GM19324 (cell line): ENCODE measurements around the gene KDM2A.
"Not testable (repeated sequence)": the region's sequence is repeated elsewhere in the genome, so short reads cannot be mapped to it uniquely, and the experiment has no call there.

Experiments used
- ATAC-seq: cut with Tn5 transposase; IDR thresholded peaks from one replicate; pipeline ENCODE4 v1.9.1; 2021; ENCODE audit warnings: mild to moderate bottlenecking, moderate library complexity; ENCODE audit not compliant: unreplicated experiment, low FRiP score

Gene KDM2A

GRCh38 chr11:67117176-67117575 lies 1.9 kb upstream of the KDM2A start:
- ATAC-seq: no peak

- ATAC-seq: no peak
Observed at GRCh38 chr11:67117672-67118180, 1.3 kb upstream of the KDM2A start.

GRCh38 chr11:67118181-67118766 lies 789 bp upstream of the KDM2A start:
- ATAC-seq: peak; percentile 25

- peak; percentile 7 for ATAC-seq
Observed at GRCh38 chr11:67119585-67120391, 725 bp downstream of the KDM2A start.

- ATAC-seq: no peak
Observed at GRCh38 chr11:67120456-67120855, 1.4 kb downstream of the KDM2A start.

- no peak for ATAC-seq
Observed at GRCh38 chr11:67120881-67121710, 2.0 kb downstream of the KDM2A start.

- ATAC-seq: not testable (repeated sequence)
Observed at GRCh38 chr11:67123801-67124200, 4.7 kb downstream of the KDM2A start.

GRCh38 chr11:67126243-67126642 lies 7.2 kb downstream of the KDM2A start:
- ATAC-seq: not testable (repeated sequence)

- no peak for ATAC-seq
Observed at GRCh38 chr11:67126986-67127385, 7.9 kb downstream of the KDM2A start.

GRCh38 chr11:67130861-67131260 lies 11.8 kb downstream of the KDM2A start:
- ATAC-seq: not testable (repeated sequence)

GRCh38 chr11:67136156-67136555 lies 17.1 kb downstream of the KDM2A start:
- no peak for ATAC-seq

GRCh38 chr11:67138922-67139321 lies 19.9 kb downstream of the KDM2A start:
- no peak for ATAC-seq

- no peak for ATAC-seq
Observed at GRCh38 chr11:67146516-67147226, 27.6 kb downstream of the KDM2A start.

- no peak for ATAC-seq
Observed at GRCh38 chr11:67153971-67154370, 34.9 kb downstream of the KDM2A start.

- ATAC-seq: no peak
Observed at GRCh38 chr11:67154726-67155125, 35.7 kb downstream of the KDM2A start.

GRCh38 chr11:67157691-67158090 lies 38.6 kb downstream of the KDM2A start:
- ATAC-seq: no peak

- ATAC-seq: no peak
Observed at GRCh38 chr11:67158221-67158620, 39.2 kb downstream of the KDM2A start.

- no peak for ATAC-seq
Observed at GRCh38 chr11:67160045-67160444, 41.0 kb downstream of the KDM2A start.

GRCh38 chr11:67160872-67161783 lies 42.1 kb downstream of the KDM2A start:
- no peak for ATAC-seq
